Measurements from ENCODE around the gene TNXB. TPM values are rescaled to one million over a fixed set of nuclear protein-coding genes. Genes with fewer than 3 reads are reported as not detected.

The TNXB gene
- total and polyA plus RNA-seq, 2 donors (not counting 3 experiments of a cell fraction or from before 2014, with no cell fraction given): 0.47 to 2.7 TPM

- Histone ChIP-seq H3K9ac (replicated peaks; ENCODE audit: extremely low read depth, insufficient read depth, low read length) (peak overlapping the region; percentile 89), H3K9me3 (replicated peaks; ENCODE audit: control insufficient read depth, insufficient read depth, low read length) (no peaks in the 10 kb centered on the region), H3K4me1 (ENCODE audit: control insufficient read depth, extremely low read depth, insufficient read depth, low read length) (peaks cover 20% of the 10 kb centered on the region), H2AFZ (ENCODE audit: low read depth, low read length) (no peak overlapping the region), H3K79me2 (ENCODE audit: control insufficient read depth, insufficient read depth, low read length) (peaks cover 11% of the 10 kb centered on the region), H3K36me3 (ENCODE audit: control insufficient read depth in 2 of 2, extremely low read depth in 1 of 2, insufficient read depth in 2 of 2, low read length in 2 of 2) (peaks cover 3 to 18% of the 10 kb centered on the region in 2 experiments), H4K20me1 (replicated peaks; ENCODE audit: control insufficient read depth, extremely low read depth, insufficient read depth, low read length) (no peaks in the 10 kb centered on the region), H3K27me3 (ENCODE audit: control insufficient read depth in 2 of 2, insufficient read depth in 2 of 2, low read length in 2 of 2) (no peaks in the 10 kb centered on the region), H3K4me3 (replicated peaks in 1 of 3; ENCODE audit: insufficient read depth in 1 of 3, low read depth in 1 of 3, low read length in 3 of 3) (peak overlapping the region; percentile 71 to 99 (median 84)), H3K27ac (ENCODE audit: insufficient read depth, low read depth, low read length) (peak overlapping the region; percentile 83), H3K4me2 (ENCODE audit: insufficient read depth, low read length) (peak overlapping the region; percentile 57), H3K9me1 (replicated peaks; ENCODE audit: control insufficient read depth, extremely low read depth, insufficient read depth, low read length) (no peaks in the 10 kb centered on the region)
- TSS peak; percentile 13 for BruUV-seq (replicated peaks)
- ChIA-PET POLR2A (interaction anchor here (1.1 kb wide), 1 partner anchor 68 kb away, joined by 4 read pairs; no protein-coding TSS in a partner anchor), CTCF (interaction anchor here (1.0 to 3.5 kb wide), 7 partner anchors 8 to 845 kb away, joined by 3 to 17 read pairs (median 3); partner anchors contain the start of gene PBX2)
- intact Hi-C loops (cut with micrococcal nuclease) (no loop called here), dilution Hi-C loops (cut with MboI; ENCODE audit: extremely low pct_ligation_motif_present, low sequenced_read_pairs) (no loop called here)
- FAIRE-seq (peak; percentile 4), DNase-seq (ENCODE audit: low read depth, low spot score) (no peak)
- no peak for TF ChIP-seq EZH2 (IDR thresholded peaks at IDR 0.05; ENCODE audit: borderline replicate concordance, low read depth, low read length, severe bottlenecking)
- TF ChIP-seq CTCF (IDR thresholded peaks at IDR 0.05; ENCODE audit: extremely low read depth in 1 of 2, insufficient read depth in 1 of 2, low read depth in 1 of 2, low read length in 2 of 2): no peak
- peak; percentile 9 for TF ChIP-seq POLR2A (IDR thresholded peaks at IDR 0.05; ENCODE audit: low read depth, low read length)
- TF ChIP-seq MYC (IDR thresholded peaks at IDR 0.05; ENCODE audit: low read depth, low read length): no peak
- no peak for TF ChIP-seq GATA2 (IDR thresholded peaks at IDR 0.05; ENCODE audit: insufficient read depth, insufficient read length, low read depth, low read length)
- no peak for TF ChIP-seq POLR2AphosphoS5 (IDR thresholded peaks at IDR 0.05; ENCODE audit: insufficient read depth, low read depth, low read length)
These were observed 18.2 kb upstream of the TNXB start for GRCh38 chr6:32127409-32127716.

Measured in endothelial cell of umbilical vein (primary cell).